ENCODE measurements around the gene EPN2. TPM values are rescaled to one million over a fixed set of nuclear protein-coding genes. Genes with fewer than 3 reads are reported as not detected.

The EPN2 gene
- total and polyA plus RNA-seq, 12 donors = 12.0 to 53.8 (median 22.5) TPM

DNA sequence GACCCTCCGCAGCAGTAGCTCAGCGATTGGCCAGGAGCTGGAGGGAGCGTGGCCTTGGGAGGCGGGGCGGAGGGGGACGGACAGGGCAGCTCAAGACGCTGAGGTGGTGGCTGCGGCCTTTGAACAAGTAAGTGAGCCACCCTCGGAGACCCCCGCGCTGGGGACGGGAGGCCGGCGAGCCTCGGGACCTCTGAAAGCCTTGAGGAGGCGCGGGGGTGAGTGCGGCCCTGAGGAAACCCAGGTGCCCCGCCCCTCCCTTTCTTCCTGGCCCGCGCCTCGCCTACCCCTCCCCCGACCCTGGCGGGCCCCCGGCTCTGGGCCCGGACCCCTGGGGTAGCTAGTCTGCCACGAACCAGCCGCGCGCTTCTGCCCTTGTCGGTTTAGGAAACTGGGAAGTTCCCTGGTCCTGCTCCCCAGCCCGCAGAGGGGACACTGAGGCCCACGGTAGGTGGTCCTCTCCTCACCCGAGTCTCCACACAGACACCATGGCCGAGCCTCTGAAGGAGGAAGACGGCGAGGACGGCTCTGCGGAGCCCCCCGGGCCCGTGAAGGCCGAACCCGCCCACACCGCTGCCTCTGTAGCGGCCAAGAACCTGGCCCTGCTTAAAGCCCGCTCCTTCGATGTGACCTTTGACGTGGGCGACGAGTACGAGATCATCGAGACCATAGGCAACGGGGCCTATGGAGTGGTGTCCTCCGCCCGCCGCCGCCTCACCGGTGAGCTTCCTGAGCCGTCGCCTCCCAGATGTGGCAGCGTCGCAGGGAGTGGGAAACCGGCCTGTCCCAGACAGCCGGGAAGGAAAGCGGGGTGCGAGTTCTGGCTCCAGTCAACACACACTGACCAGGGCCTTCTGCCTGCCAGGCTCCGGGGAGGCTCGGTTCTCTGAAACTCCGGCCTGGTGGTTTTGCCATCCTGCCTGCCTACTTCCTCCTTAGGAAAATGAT is 141.5 kb downstream of the EPN2 start, which contains the start of gene MAPK7:
Gene MAPK7 (plus strand): TSS at position 83 of the 945 bp plus-strand sequence. CDS start 403 bp downstream, at position 486.
- Histone ChIP-seq H3K4me3 (peak within 1 kb of the TSS; percentile 39 to 98 (median 70)), H3K4me1 (replicated peaks in 1 of 2) (peaks cover 9 to 18% of the 10 kb centered on the region in 2 donors), H3K9me3 (replicated peaks in 1 of 3) (no peaks in the 10 kb centered on the region), H3K27me3 (no peaks in the 10 kb centered on the region), H3K36me3 (replicated peaks in 1 of 2) (peaks cover 0 to 44% of the 10 kb centered on the region in 2 donors), H3K27ac (peak within 1 kb of the TSS; percentile 91 to 99 (median 98))
- no peak for TF ChIP-seq CTCF (IDR thresholded peaks at IDR 0.05)
- no peak for TF ChIP-seq POLR2A (IDR thresholded peaks at IDR 0.05)
- 1 to 5% (median 4%) methylated on average over 27 to 69 of the region's 69 CpGs; no CpG with 5 or more reads in 1 of the 4 donors for WGBS, 4 donors
- peak in 3 of 7 donors; percentile 40 to 62 (median 42) for DNase-seq
- intact Hi-C loops (cut with DNase I) = no loop called here

DNA sequence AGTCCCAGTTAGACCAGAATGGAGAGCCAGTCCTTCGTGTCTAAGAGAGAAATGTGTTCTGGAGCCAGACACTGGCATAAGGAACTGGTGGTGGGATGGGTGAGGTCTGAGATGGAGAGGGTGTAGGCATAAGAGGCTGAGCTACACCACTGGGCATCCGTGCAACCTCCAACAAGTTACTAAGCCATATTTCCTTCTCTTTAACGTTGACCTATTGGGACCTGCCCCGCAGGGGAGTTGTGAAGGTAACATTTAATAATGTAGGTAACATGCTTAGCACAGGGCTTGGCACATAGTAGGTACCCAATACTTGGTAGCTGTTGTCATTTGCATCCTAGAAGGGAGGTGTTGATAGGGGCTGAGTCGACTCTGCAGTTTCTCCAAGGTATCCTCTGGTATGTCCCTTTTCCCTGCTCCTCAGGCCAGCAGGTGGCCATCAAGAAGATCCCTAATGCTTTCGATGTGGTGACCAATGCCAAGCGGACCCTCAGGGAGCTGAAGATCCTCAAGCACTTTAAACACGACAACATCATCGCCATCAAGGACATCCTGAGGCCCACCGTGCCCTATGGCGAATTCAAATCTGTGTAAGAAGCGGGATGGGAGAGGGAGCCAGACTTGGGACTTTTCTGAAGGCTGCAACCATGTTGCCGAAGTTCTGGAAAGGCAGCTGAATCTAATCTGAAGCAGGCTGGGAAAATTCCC is 142.3 kb downstream of the EPN2 start:
- Histone ChIP-seq H3K27me3 (no peaks in the 10 kb centered on the region), H3K4me3 (peak overlapping the region in 2 of 4 donors; percentile 59 to 82), H3K4me1 (replicated peaks in 1 of 2) (peaks cover 9 to 27% of the 10 kb centered on the region in 2 donors), H3K27ac (peak overlapping the region in 2 of 5 donors; percentile 96 to 98), H3K9me3 (replicated peaks in 1 of 3) (no peaks in the 10 kb centered on the region), H3K36me3 (replicated peaks in 1 of 2) (peaks cover 0 to 52% of the 10 kb centered on the region in 2 donors)
- DNase-seq = peak in 6 of 7 donors; percentile 8 to 57 (median 18)
- TF ChIP-seq CTCF (IDR thresholded peaks at IDR 0.05) = no peak
- TF ChIP-seq POLR2A (IDR thresholded peaks at IDR 0.05) = no peak
- 78 to 83% (median 80%) methylated on average over 13 of the region's 13 CpGs for WGBS, 4 donors
- intact Hi-C loops (cut with DNase I) = no loop called here

DNA sequence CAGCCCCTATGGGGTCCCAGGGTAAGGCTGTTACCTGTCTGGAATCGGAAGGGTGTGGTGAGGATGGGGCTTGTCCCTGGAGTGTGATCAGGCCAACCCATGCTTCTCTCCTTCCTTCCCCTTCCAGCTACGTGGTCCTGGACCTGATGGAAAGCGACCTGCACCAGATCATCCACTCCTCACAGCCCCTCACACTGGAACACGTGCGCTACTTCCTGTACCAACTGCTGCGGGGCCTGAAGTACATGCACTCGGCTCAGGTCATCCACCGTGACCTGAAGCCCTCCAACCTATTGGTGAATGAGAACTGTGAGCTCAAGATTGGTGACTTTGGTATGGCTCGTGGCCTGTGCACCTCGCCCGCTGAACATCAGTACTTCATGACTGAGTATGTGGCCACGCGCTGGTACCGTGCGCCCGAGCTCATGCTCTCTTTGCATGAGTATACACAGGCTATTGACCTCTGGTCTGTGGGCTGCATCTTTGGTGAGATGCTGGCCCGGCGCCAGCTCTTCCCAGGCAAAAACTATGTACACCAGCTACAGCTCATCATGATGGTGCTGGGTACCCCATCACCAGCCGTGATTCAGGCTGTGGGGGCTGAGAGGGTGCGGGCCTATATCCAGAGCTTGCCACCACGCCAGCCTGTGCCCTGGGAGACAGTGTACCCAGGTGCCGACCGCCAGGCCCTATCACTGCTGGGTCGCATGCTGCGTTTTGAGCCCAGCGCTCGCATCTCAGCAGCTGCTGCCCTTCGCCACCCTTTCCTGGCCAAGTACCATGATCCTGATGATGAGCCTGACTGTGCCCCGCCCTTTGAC is 143.5 kb downstream of the EPN2 start:
- no peaks in the 10 kb centered on the region for H3K27me3 ChIP-seq
- H3K27ac ChIP-seq = no peak overlapping the region
- no peak overlapping the region for H3K4me3 ChIP-seq
- TF ChIP-seq POLR2A (IDR thresholded peaks at IDR 0.05) = no peak
- no peak for TF ChIP-seq CTCF (IDR thresholded peaks at IDR 0.05)
- peak in 5 of 7 donors; percentile 12 to 56 (median 24) for DNase-seq
- peaks cover 0 to 53% of the 10 kb centered on the region in 2 donors for H3K36me3 ChIP-seq (replicated peaks in 1 of 2)
- WGBS, 4 donors = 88 to 93% (median 91%) methylated on average over 13 to 29 of the region's 29 CpGs
- peaks cover 10 to 38% of the 10 kb centered on the region in 2 donors for H3K4me1 ChIP-seq (replicated peaks in 1 of 2)
- no peaks in the 10 kb centered on the region for H3K9me3 ChIP-seq (replicated peaks in 1 of 3)
- intact Hi-C loops (cut with DNase I) = no loop called here

Measured in adrenal gland (tissue), 12 donors.